HEK293 (cell line): ENCODE results near the gene KCNJ14.
"Not testable (repeated sequence)": the region's sequence is repeated elsewhere in the genome, so short reads cannot be mapped to it uniquely, and the experiment has no call there.

Source experiments
- CTCF ChIA-PET: fragments of 350-600 bp; formaldehyde crosslinking; extraction: SDS; loops from one replicate; lab custom pipeline; 2021; ENCODE audit warnings: antibody characterized with exemption; lab: Yijun Ruan, JAX
- POLR2A ChIA-PET: fragments of 300-600 bp; formaldehyde crosslinking; extraction: SDS; loops from one replicate; lab custom pipeline; 2020; ENCODE audit warnings: antibody characterized with exemption, inconsistent platforms; lab: Yijun Ruan, JAX
- H3K27ac ChIP-seq: fragments of 200-500 bp; sonication (Bioruptor generic); 2 replicates; pipeline ENCODE4 v1.5.1; 2014; ENCODE audit warnings: low read depth, low read length, control low read depth, inconsistent platforms; ENCODE audit errors: extremely low read depth
- H3K36me3 ChIP-seq, 2 experiments: fragments of 200-500 bp in 1 of 2; sonication (Bioruptor generic) in 1 of 2; 1 replicate in 1 of 2; 2 replicates in 1 of 2; pipeline ENCODE4 v1.5.1; 2014 to 2017; ENCODE audit warnings: inconsistent platforms in 2 of 2, low read length in 2 of 2; ENCODE audit not compliant: control insufficient read depth in 2 of 2, insufficient read depth in 1 of 2
- H3K4me1 ChIP-seq: fragments of 200-500 bp; sonication (Bioruptor generic); 2 replicates; pipeline ENCODE4 v1.5.1; 2014; ENCODE audit warnings: mild to moderate bottlenecking, low read length, inconsistent platforms; ENCODE audit not compliant: control insufficient read depth, insufficient read depth
- H3K4me3 ChIP-seq: 2 replicates; pipeline ENCODE4 v1.5.1; 2011; ENCODE audit warnings: low read depth, mild to moderate bottlenecking, control low read depth, low read length, moderate library complexity
- H3K9me3 ChIP-seq: fragments of 200-500 bp; sonication (Bioruptor generic); 2 replicates; pipeline ENCODE4 v1.5.1; 2014; ENCODE audit warnings: low read depth, low read length, inconsistent platforms; ENCODE audit not compliant: control insufficient read depth, insufficient read depth
- CTCF ChIP-seq: fragments of 450-650 bp; formaldehyde crosslinking; IDR thresholded peaks from 2 replicates; pipeline ENCODE4 v1.5.1; 2016; ENCODE audit warnings: missing biosample characterization, missing genetic modification characterization
- GLIS1 ChIP-seq: fragments of 450-650 bp; formaldehyde crosslinking; IDR thresholded peaks from 2 replicates; pipeline ENCODE4 v1.5.1; 2016; ENCODE audit warnings: missing biosample characterization, missing genetic modification characterization
- KLF10 ChIP-seq: fragments of 450-650 bp; IDR thresholded peaks from 2 replicates; pipeline ENCODE4 v1.5.1; 2018; ENCODE audit warnings: missing biosample characterization, mild to moderate bottlenecking, missing genetic modification characterization
- KLF16 ChIP-seq: fragments of 450-650 bp; formaldehyde crosslinking; IDR thresholded peaks from 2 replicates; pipeline ENCODE4 v1.5.1; 2017; ENCODE audit warnings: missing biosample characterization, missing genetic modification characterization
- PRDM4 ChIP-seq: fragments of 450-650 bp; formaldehyde crosslinking; IDR thresholded peaks from 2 replicates; pipeline ENCODE4 v1.5.1; 2017; ENCODE audit warnings: missing biosample characterization, missing genetic modification characterization
- RBAK ChIP-seq: fragments of 450-650 bp; formaldehyde crosslinking; IDR thresholded peaks from 2 replicates; pipeline ENCODE4 v1.5.1; 2016; ENCODE audit warnings: missing biosample characterization, missing genetic modification characterization
- SETDB1 ChIP-seq: IDR thresholded peaks from one replicate; pipeline ENCODE4 v1.6.1; 2017; ENCODE audit warnings: mild to moderate bottlenecking, low read length, moderate library complexity, mixed read lengths; ENCODE audit not compliant: insufficient read length
- SP7 ChIP-seq: fragments of 450-650 bp; formaldehyde crosslinking; IDR thresholded peaks from 2 replicates; pipeline ENCODE4 v1.5.1; 2016; ENCODE audit warnings: missing biosample characterization, missing genetic modification characterization
- TCF7L2 ChIP-seq: IDR thresholded peaks from 2 replicates; pipeline ENCODE4 v1.6.1; 2011; ENCODE audit warnings: low read depth, mild to moderate bottlenecking, inconsistent platforms, low read length, moderate library complexity, borderline replicate concordance
- ZBTB1 ChIP-seq: fragments of 450-650 bp; formaldehyde crosslinking; IDR thresholded peaks from 2 replicates; pipeline ENCODE4 v1.5.1; 2016; ENCODE audit warnings: missing biosample characterization, missing genetic modification characterization
- ZEB2 ChIP-seq: fragments of 450-650 bp; formaldehyde crosslinking; IDR thresholded peaks from 2 replicates; pipeline ENCODE4 v1.5.1; 2016; ENCODE audit warnings: missing biosample characterization, missing genetic modification characterization
- ZIC2 ChIP-seq: fragments of 450-650 bp; formaldehyde crosslinking; IDR thresholded peaks from 2 replicates; pipeline ENCODE4 v1.5.1; 2016; ENCODE audit warnings: missing biosample characterization, missing genetic modification characterization
- ZNF10 ChIP-seq: fragments of 450-650 bp; formaldehyde crosslinking; IDR thresholded peaks from 2 replicates; pipeline ENCODE4 v1.5.1; 2017; ENCODE audit warnings: missing biosample characterization, missing genetic modification characterization
- ZNF133 ChIP-seq: fragments of 450-650 bp; formaldehyde crosslinking; IDR thresholded peaks from 2 replicates; pipeline ENCODE4 v1.5.1; 2016; ENCODE audit warnings: missing biosample characterization, missing genetic modification characterization
- ZNF2 ChIP-seq: fragments of 450-650 bp; formaldehyde crosslinking; IDR thresholded peaks from 2 replicates; pipeline ENCODE4 v1.5.1; 2016; ENCODE audit warnings: missing biosample characterization, missing genetic modification characterization
- ZNF214 ChIP-seq: fragments of 450-650 bp; formaldehyde crosslinking; IDR thresholded peaks from 2 replicates; pipeline ENCODE4 v1.5.1; 2017; ENCODE audit warnings: missing biosample characterization, mild to moderate bottlenecking, missing genetic modification characterization, borderline replicate concordance
- ZNF302 ChIP-seq: fragments of 450-650 bp; formaldehyde crosslinking; IDR thresholded peaks from 2 replicates; pipeline ENCODE4 v1.5.1; 2016; ENCODE audit warnings: missing biosample characterization, missing genetic modification characterization, low read depth
- ZNF335 ChIP-seq: fragments of 450-650 bp; formaldehyde crosslinking; conservative IDR thresholded peaks from 2 replicates; pipeline ENCODE4 v1.5.1; 2016; ENCODE audit warnings: missing biosample characterization, missing genetic modification characterization
- ZNF391 ChIP-seq: fragments of 450-650 bp; formaldehyde crosslinking; IDR thresholded peaks from 2 replicates; pipeline ENCODE4 v1.5.1; 2016; ENCODE audit warnings: low read depth, missing biosample characterization, missing genetic modification characterization, borderline replicate concordance
- ZNF48 ChIP-seq: fragments of 450-650 bp; formaldehyde crosslinking; IDR thresholded peaks from 2 replicates; pipeline ENCODE4 v1.5.1; 2016; ENCODE audit warnings: missing biosample characterization, missing genetic modification characterization
- ZNF514 ChIP-seq: fragments of 450-650 bp; formaldehyde crosslinking; IDR thresholded peaks from 2 replicates; pipeline ENCODE4 v1.5.1; 2016; ENCODE audit warnings: missing biosample characterization, missing genetic modification characterization
- ZNF544 ChIP-seq: fragments of 450-650 bp; formaldehyde crosslinking; IDR thresholded peaks from 2 replicates; pipeline ENCODE4 v1.5.0; 2017; ENCODE audit warnings: missing biosample characterization, missing genetic modification characterization
- ZNF558 ChIP-seq: fragments of 450-650 bp; formaldehyde crosslinking; IDR thresholded peaks from 2 replicates; pipeline ENCODE4 v1.5.1; 2016; ENCODE audit warnings: missing biosample characterization, missing genetic modification characterization
- ZNF600 ChIP-seq: fragments of 450-650 bp; formaldehyde crosslinking; IDR thresholded peaks from 2 replicates; pipeline ENCODE4 v1.5.1; 2016; ENCODE audit warnings: missing biosample characterization, missing genetic modification characterization
- ZNF623 ChIP-seq: fragments of 450-650 bp; formaldehyde crosslinking; IDR thresholded peaks from 2 replicates; pipeline ENCODE4 v1.5.1; 2016; ENCODE audit warnings: missing biosample characterization, missing genetic modification characterization
- ZNF626 ChIP-seq: fragments of 450-650 bp; sonication (Bioruptor Pico); formaldehyde crosslinking; IDR thresholded peaks from 2 replicates; pipeline ENCODE4 v1.5.1; 2018; ENCODE audit warnings: missing biosample characterization, missing genetic modification characterization, inconsistent platforms
- ZNF660 ChIP-seq: fragments of 450-650 bp; IDR thresholded peaks from 2 replicates; pipeline ENCODE4 v1.5.1; 2018; ENCODE audit warnings: missing biosample characterization, mild to moderate bottlenecking, missing genetic modification characterization
- ZNF768 ChIP-seq: fragments of 450-650 bp; formaldehyde crosslinking; IDR thresholded peaks from 2 replicates; pipeline ENCODE4 v1.5.1; 2018; ENCODE audit warnings: missing biosample characterization, mild to moderate bottlenecking, missing genetic modification characterization
- ZSCAN4 ChIP-seq: fragments of 450-650 bp; formaldehyde crosslinking; IDR thresholded peaks from 2 replicates; pipeline ENCODE4 v1.5.1; 2017; ENCODE audit warnings: missing biosample characterization, missing genetic modification characterization

Gene KCNJ14

GRCh38 chr19:48488478-48488877 is 33.1 kb downstream of the KCNJ14 start:
- not testable (repeated sequence) for H3K4me3 ChIP-seq, H3K9me3 ChIP-seq, H3K4me1 ChIP-seq, H3K36me3 ChIP-seq, H3K27ac ChIP-seq
- TF ChIP-seq ZNF10 (tag by site-specific recombination) = peak; percentile 84; the same call in 1 of the 2 replicates
- ChIA-PET CTCF (interaction anchor here (0.6 to 11.2 kb wide), 15 partner anchors 12 to 1105 kb away, joined by 3 to 170 read pairs (median 4); partner anchors contain the start of genes KDELR1, NAPA and ZNF114), POLR2A (interaction anchor here (0.7 to 2.3 kb wide), 7 partner anchors 13 to 186 kb away, joined by 3 to 13 read pairs (median 5); partner anchors contain the start of genes KDELR1, RPL18 and SPHK2)

- no peaks in the 10 kb centered on the region; a peak in 1 of 3 replicates for H3K36me3 ChIP-seq
- H3K4me1 ChIP-seq = peaks cover 6% of the 10 kb centered on the region
- H3K27ac ChIP-seq = no peak overlapping the region
- CTCF ChIA-PET = interaction anchor here (0.5 to 11.2 kb wide), 44 partner anchors 8 to 337 kb away, joined by 3 to 170 read pairs (median 4); partner anchors contain the start of genes KDELR1, SPACA4 and ZNF114
- H3K9me3 ChIP-seq = no peaks in the 10 kb centered on the region
- H3K4me3 ChIP-seq = no peak overlapping the region
- POLR2A ChIA-PET = interaction anchor here (0.7 to 1.9 kb wide), 9 partner anchors 20 to 185 kb away, joined by 3 to 15 read pairs (median 5); partner anchors contain the start of genes KDELR1, RPL18 and SPHK2
- TF ChIP-seq ZNF600 (no peak), ZEB2 (tag by site-specific recombination) (no peak; the same call in 1 of the 2 replicates), ZNF544 (tag by site-specific recombination) (no peak), SETDB1 (no peak), CTCF (tag by site-specific recombination) (peak; percentile 93), PRDM4 (tag by site-specific recombination) (no peak), KLF16 (tag by site-specific recombination) (no peak), ZNF302 (tag by site-specific recombination) (no peak), SP7 (tag by site-specific recombination) (no peak), ZNF214 (tag by site-specific recombination) (no peak), ZNF514 (tag by site-specific recombination) (no peak), ZNF2 (tag by site-specific recombination) (0 out of 2 replicates have a peak, but pooled peaks have one; percentile 16), RBAK (tag by site-specific recombination) (0 out of 2 replicates have a peak, but pooled peaks have one; percentile 38), ZNF335 (tag by site-specific recombination) (0 out of 2 replicates have a peak, but pooled peaks have one; percentile 6), ZBTB1 (tag by site-specific recombination) (no peak), ZNF48 (tag by site-specific recombination) (no peak), ZIC2 (no peak), ZNF558 (tag by site-specific recombination) (no peak), ZNF133 (tag by site-specific recombination) (no peak), TCF7L2 (no peak), ZNF626 (no peak), ZNF391 (no peak), ZNF623 (tag by site-specific recombination) (no peak), KLF10 (tag by site-specific recombination) (no peak), GLIS1 (tag by site-specific recombination) (peak; percentile 30; the same call in 1 of the 2 replicates), ZSCAN4 (tag by site-specific recombination) (no peak), ZNF768 (peak; percentile 98), ZNF660 (0 out of 2 replicates have a peak, but pooled peaks have one; percentile 44)
Observed at GRCh38 chr19:48489608-48490216, 34.3 kb downstream of the KCNJ14 start.
